NCI-H748 (cell line): ENCODE measurements around the gene BBS2.
"Not testable (repeated sequence)": the region's sequence is repeated elsewhere in the genome, so short reads cannot be mapped to it uniquely, and the experiment has no call there.

Experiments used
- DNase-seq: peaks from one replicate; lab custom pipeline; 2025; ENCODE audit not compliant: unreplicated experiment; lab: John Stamatoyannopoulos, UW

Gene BBS2

GRCh38 chr16:56525236-56525635, 5.4 kb upstream of the BBS2 start:
- DNase-seq = no peak

GRCh38 chr16:56520251-56520577, 390 bp upstream of the BBS2 start:
- DNase-seq = no peak

GRCh38 chr16:56518425-56518824, 1.4 kb downstream of the BBS2 start:
- no peak for DNase-seq

- no peak for DNase-seq
Observed at GRCh38 chr16:56517206-56517605, 2.6 kb downstream of the BBS2 start.

- DNase-seq = no peak
Observed at GRCh38 chr16:56515665-56516064, 4.2 kb downstream of the BBS2 start.

- no peak for DNase-seq
Observed at GRCh38 chr16:56514845-56515244, 5.0 kb downstream of the BBS2 start.

- DNase-seq = peak; percentile 33
Observed at GRCh38 chr16:56513972-56514371, 5.9 kb downstream of the BBS2 start.

GRCh38 chr16:56513091-56513490, 6.7 kb downstream of the BBS2 start:
- no peak for DNase-seq

GRCh38 chr16:56512025-56512424, 7.8 kb downstream of the BBS2 start:
- DNase-seq = no peak

GRCh38 chr16:56510544-56510943, 9.3 kb downstream of the BBS2 start:
- no peak for DNase-seq

- no peak for DNase-seq
Observed at GRCh38 chr16:56506941-56507340, 12.9 kb downstream of the BBS2 start.

GRCh38 chr16:56505181-56505580, 14.6 kb downstream of the BBS2 start:
- no peak for DNase-seq

GRCh38 chr16:56493815-56494214, 26.0 kb downstream of the BBS2 start:
- DNase-seq = no peak

GRCh38 chr16:56493126-56493525, 26.7 kb downstream of the BBS2 start:
- DNase-seq = no peak

GRCh38 chr16:56491657-56492261, 28.1 kb downstream of the BBS2 start:
- no peak for DNase-seq

- DNase-seq = not testable (repeated sequence)
Observed at GRCh38 chr16:56488868-56489267, 31.0 kb downstream of the BBS2 start.

- DNase-seq = no peak
Observed at GRCh38 chr16:56488035-56488434, 31.8 kb downstream of the BBS2 start.

GRCh38 chr16:56483394-56483793, 36.4 kb downstream of the BBS2 start:
- DNase-seq = no peak

- no peak for DNase-seq
Observed at GRCh38 chr16:56482683-56483236, 37.1 kb downstream of the BBS2 start.

GRCh38 chr16:56481468-56482122, 38.2 kb downstream of the BBS2 start:
- no peak for DNase-seq

GRCh38 chr16:56480776-56481467, 38.9 kb downstream of the BBS2 start:
- no peak for DNase-seq

- DNase-seq = no peak
Observed at GRCh38 chr16:56479469-56479868, 40.4 kb downstream of the BBS2 start.
